Retina (tissue), 1 donor: ENCODE data around the gene PDZD2.

ENCODE experiments used
- DNase-seq: peaks from one replicate; pipeline ENCODE4 v3.0.0-alpha.2; 2016

Gene PDZD2

DNA sequence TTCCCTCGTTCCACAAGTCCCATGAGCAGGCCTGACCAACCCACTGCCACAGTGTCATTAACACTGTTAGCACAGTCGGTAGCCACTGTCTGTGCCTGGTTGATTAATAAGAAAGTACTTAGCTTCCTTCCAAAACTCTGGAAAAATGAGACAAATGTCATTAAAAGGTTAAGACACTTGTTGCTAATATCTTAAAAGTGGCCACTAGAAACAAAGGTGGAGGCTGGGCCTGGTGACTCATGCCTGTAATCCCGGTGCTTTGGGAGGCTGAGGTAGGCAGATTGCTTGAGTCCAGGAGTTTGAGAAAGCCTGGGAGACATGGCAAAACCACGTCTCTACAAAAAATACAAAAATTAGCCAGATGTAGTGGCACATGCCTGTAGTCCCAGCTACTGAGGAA lies 194.0 kb downstream of the PDZD2 start:
- no peak for DNase-seq

DNA sequence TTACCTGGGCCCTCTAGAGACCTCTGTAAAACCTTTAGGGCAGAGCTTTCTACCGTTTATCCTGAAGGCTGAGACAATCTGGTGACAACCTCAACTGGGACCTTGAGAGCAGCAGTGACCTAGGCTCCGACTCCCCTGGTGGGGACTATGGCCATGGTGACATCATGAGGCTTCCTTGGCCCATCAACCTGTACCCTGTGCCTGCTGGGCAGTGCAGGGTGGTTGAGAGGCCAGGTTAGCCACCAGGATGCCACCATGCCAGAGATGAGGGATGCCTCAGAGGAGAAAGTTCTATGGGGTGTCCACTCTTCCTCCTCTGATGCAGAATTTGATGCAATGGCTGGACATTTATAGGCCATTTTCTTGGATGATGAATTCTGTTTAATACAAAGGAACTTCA lies 194.8 kb downstream of the PDZD2 start:
- DNase-seq = no peak

DNA sequence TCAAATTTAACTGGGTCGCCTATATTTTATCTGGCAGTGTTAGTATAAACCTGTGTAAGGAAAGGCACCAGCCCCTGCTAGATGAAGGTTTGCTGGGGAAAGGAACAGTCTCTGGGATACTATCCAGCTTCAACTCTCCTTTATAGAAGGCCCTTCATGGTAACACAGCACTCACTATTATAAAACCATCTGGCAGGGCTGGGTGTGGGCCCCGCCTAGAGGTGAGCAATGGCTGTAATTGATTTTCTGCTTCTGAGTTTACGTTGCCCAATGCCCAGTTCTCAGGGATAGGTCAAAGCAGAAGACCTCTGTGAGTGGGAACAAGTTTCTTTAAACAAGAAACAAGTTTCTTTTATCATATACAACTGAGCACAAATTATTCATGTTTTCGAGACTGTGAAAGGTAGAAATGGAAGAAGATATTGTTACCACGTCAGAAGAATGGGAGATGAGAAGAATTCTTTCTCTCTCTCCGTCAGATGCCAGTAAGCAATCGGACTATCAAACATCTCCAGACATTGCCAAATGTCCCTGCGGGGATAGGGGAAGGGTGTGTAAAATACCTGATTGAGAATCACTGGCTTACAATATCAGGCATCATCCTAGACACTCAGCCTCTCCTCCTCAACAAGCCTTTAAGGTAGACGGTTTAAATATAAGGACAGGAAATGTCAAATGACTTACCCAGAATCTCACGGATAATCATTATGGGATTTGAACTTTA lies 205.9 kb downstream of the PDZD2 start:
- no peak for DNase-seq

DNA sequence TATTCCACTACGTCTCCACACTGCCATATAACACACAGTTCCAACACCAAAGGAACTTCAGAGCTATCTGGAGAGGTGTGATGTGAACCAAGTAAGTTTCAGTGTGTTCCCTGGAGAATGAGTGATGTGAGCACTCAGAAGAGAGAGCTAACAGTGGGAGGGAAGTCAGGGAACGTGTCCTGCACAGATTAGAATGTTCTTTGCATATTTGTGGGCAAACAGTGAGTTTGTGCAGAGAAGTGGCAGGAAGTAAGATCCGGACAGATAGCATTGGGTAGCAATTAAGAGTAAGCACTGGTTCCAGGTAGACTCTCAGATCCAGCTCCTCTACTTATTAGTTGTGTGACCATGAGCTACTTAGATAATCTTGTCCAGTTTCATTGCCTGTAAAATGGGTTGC lies 206.4 kb downstream of the PDZD2 start:
- no peak for DNase-seq

DNA sequence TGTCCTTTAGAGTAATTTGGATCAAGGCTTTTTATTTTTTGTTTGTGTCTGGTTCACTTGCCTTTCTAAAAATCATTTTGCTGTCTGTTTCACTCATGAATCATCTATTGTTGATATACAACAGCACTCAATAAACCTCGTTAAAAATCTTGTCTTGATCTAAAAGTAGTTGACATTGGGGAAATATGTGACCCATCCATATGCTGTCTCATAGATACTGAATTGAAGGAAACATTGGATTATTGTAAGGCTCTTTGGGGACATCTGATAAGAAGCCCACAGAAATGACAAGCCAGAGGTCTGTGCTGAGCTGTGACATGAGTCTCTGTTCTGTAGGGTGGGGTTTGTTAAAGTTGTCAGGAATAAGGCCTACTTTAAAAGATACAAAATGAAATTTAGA lies 208.0 kb downstream of the PDZD2 start:
- no peak for DNase-seq

- DNase-seq = no peak
Measured at GRCh38 chr5:31847354-31847753, 208.4 kb downstream of the PDZD2 start.

DNA sequence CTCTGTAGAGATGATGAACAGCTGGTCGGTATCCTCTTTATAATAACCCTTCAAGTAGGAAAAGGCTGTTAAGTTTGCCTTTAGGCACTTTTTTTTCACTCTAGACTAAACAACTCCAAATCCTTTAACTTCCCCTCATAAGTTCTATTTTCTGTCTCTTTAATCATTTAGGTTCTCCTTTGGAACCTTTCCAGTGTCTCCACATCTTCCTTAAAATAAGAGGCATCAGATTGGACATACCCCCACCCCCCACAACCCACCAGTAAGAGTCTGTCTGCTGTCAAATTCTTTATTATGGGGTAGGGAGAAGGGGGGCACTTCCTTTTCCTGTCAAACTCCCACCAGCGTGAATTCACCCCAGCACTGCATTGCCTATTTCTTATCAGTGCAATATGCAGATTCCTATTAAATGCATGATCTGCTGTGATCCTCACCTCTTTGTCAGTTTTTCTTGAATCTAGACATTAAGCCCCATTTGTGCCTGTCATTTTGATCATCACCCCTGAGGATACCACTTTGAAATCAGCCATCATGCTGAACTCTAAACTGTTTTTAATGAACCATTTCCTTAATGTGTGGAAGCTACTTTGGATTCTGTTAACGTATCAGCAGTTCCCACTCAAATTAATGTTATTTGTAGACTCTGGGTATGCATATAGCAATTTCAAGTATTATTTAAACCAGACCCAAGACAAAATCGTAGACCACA lies 212.2 kb downstream of the PDZD2 start:
- no peak for DNase-seq

GRCh38 chr5:31853398-31854135 lies 214.6 kb downstream of the PDZD2 start:
- DNase-seq = peak; percentile 45

DNA sequence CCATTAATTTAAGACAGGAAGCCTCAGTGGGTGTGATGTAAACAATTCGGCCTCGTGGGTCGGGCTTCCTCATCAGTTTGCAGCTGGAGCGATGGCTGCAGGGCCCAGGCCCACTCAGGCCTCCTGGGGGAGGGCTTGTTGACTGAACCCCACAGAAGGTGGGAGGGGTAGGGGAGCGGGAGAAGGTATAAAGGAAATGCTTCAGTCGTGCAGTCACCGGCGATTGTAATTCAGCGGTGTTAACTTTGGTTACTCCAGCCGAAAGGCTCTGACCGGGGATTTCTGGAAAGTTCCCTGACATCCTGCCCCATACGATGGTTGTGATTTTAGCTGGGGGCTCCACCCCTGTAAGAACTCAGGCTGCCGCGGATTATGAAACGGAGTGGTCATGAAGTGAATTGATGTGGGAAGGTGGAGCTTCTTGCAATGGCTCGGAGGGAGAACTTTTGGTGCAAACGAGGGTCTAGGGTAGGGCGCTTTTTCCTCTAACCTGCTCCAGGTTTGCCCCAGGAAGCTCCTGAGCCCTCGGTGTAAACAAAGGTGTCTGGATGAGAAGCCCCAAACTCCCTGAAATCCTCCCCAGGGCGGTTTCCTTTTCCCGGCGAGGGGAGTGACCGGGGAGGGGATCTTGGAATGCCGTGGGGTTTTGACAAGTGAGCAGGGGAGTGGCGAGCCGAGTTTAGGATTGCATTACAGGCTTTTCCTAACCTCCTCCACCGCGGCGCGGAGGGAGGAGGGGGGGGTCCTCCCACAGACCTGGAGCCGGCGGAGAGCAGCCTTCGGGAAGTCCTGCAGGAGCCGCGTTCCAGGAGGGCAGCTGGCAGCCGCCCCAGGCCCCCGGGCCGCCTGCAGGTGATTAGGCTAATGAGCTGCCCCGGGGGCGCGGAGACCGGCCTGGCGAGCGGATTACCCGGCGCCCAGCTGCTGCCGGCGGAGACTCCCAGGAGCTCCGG lies 215.5 kb downstream of the PDZD2 start:
- DNase-seq = peak; percentile 86

DNA sequence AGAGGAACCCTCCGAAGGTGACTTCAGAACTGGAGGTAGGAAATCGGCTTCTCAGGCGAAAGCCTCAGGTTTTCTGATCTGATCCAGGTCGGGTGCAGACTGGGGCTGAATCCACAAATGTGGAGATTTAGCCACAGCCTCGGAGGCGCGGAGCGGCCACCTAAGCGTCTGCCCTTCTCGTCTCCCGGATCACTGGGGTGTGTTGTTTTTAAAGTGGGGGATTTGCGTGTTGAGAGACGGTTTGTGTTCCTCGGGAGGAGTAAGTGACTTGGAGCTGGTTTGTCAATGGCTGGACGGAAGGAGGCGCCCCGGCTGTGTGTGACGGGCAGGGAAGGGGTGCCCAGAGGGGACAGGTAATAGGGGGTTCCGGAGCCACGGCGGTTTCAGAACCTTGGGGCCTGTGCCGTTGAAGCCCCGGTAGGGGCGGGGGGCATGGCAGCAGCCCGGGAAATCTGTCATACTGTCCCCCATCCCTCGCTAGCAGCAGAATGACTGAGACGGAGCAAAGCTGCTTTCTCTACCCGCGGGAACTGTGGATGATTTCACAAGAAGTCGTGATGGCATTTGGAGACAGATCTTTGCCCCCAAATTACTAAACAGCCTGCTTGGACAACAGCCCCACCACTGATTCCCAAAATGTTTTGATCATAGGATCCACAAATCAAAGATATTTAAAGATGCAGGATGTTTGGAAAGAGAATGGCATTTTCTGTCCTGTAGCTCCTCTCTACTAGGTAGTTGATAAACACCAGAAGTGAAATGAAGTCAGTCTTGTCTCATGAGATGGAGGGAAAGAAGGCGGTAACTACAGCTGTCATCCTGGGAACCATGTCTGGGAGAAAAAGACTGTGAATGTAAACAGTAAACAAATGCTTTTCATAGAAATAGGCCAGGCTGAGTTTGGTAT lies 216.5 kb downstream of the PDZD2 start:
- no peak for DNase-seq

DNA sequence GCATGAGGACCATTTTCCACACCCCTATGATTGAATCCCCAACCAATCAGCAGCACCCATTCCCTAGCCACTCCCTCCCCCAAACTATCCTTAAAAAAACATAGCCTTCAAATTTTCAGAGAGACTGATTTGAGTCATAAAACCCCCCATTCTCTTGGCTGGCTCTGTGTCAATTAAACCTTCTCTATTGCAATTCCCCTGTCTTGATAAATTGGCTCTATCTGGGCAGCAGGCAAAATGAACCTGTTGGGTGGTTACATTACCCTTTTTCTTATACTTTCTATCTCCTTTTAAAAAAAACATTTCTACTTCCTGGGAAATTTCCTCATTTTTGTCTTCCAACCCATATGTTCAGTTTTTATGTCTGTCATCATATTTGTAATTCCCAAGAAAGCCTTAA lies 220.2 kb downstream of the PDZD2 start:
- DNase-seq = no peak

- DNase-seq = no peak
Measured at GRCh38 chr5:31860278-31860677, 221.3 kb downstream of the PDZD2 start.

DNA sequence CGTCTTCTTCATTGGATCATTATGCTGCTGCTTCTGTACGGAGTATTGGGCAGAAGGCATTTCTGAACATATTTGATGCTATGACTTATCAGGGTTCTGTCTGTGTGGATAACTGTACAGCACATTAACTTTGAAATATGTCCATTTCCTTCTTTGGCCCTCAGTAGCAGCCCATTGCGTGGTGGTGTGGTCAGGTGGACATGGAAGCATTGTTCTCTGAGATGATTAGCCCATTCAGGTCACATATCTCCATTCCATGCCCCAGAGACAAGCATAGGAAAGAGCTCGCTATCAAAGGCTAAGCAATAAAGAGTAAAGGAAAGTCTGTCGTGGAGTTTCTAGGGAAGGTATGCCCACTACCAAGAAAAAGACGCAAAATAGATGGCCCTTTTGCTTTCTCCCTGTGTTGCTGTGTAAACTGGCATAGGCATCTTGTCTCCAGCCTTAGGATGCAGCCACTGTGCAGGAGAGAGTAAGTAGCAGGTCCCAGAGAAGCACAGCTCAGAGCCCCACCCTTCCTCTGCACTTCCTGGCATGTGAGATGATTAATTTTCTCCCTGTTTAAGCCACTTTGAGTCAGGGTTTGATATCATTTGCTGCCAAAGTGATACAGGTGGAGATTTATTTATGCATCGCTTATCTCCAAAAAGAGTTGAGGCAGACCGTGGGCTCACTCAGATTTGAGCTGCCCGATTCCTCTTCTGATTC lies 221.9 kb downstream of the PDZD2 start:
- no peak for DNase-seq

DNA sequence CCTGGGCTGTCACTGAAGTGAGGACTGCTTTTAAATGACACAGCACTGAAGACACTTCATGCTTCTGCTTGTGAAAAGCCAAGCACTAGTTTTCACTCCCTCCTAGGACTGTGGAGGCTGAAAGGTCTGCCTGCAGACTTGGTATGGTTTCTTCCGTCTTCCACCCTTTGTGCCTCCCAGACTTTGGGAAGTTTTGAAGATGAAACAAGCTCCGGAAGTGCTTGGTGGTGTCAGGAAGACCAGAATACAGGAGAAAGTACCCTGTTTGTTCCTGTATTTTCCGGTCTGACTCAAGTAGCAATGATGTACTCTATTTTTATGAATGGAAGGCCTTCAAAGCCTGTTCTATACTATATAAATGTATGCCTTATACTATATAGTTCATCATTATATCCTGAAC lies 222.7 kb downstream of the PDZD2 start:
- DNase-seq = no peak

DNA sequence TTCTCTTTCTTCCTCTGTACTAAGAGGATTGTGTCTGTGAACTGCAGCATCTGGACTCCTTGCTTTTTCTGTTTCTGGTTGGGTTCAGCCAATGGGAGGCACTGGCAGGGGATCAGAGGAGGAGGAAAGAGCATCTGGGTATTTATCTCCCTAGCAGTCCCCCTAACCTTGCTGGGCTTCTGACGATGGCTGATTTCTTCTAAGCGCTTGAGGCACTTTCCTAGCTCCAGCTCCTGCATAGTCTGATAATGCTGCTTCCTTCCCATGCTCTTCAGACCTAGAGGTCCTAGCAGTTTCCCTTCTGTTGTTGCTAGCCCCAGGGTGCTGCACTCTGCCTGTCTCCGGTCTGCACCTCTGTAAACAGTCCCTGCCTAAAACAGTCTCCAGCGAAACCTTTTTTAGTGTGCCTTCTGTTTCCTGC lies 225.1 kb downstream of the PDZD2 start:
- peak; percentile 39 for DNase-seq

GRCh38 chr5:31866166-31866565 lies 227.2 kb downstream of the PDZD2 start:
- DNase-seq = no peak

- DNase-seq = no peak
Measured at GRCh38 chr5:31867219-31867618, 228.3 kb downstream of the PDZD2 start.

DNA sequence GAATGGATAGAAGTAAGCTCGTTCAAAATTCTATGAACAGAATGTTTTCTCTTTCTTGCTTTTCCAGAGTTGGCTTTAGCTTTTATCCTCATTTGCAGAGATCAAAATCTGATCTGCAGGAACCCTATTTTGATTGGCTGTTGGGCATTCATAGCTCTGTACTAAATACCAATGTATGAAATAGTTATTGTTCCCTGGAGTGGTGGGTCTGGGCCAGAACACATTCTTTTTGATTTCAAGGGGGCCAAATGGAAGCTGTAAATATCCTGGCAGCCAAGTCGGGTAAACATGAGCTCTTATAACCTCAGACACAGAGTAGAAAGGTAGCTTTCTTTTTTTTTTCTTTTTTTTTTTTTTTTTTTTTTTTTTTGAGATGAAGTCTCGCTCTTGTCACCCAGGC lies 241.5 kb downstream of the PDZD2 start:
- no peak for DNase-seq

- DNase-seq = no peak
Measured at GRCh38 chr5:31884896-31885295, 246.0 kb downstream of the PDZD2 start.

- DNase-seq = no peak
Measured at GRCh38 chr5:31886206-31886605, 247.3 kb downstream of the PDZD2 start.

DNA sequence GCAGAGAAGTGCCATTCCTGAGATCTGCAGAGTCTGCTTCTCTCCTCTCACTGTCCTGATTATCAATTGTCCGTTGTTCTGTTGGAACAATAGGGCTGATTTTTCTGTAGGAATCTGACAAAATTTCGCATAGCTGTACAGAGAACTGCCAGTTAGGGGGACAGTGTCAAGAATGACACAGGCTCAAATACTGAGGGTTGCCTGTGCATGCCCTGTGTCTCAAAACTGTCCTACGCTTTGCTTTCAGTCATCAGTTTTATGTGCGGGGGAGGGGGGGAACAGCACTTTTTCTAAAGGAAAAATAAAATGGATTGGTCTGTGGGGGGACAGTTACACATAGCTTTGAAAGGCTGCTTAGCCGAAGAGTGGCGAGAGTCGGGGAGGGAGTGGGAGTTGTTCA lies 248.6 kb downstream of the PDZD2 start:
- DNase-seq = no peak
